Calu3 (cell line): Measurements from ENCODE around the gene MECR. TPM values are rescaled to one million over a fixed set of nuclear protein-coding genes. Genes with fewer than 3 reads are reported as not detected.

Source experiments
- BruUV-seq: library from RNA; stranded (reverse); fragments of 400-500 nt; replicated peaks from 2 replicates; lab custom pipeline; 2021; lab: Mats Ljungman, UMichigan
- CTCF ChIA-PET: fragments of 300-600 bp; sonication (Branson Sonifier 250); formaldehyde crosslinking; loops from one replicate; lab custom pipeline; 2022; ENCODE audit warnings: antibody characterized with exemption; lab: Charles Lee
- DNase-seq: peaks from one replicate; pipeline ENCODE4 v3.0.0; 2022
- H3K27ac Mint-ChIP-seq: one replicate; pipeline ENCODE4 v1.8.0; 2022; ENCODE audit warnings: mixed read lengths; ENCODE audit not compliant: unreplicated experiment
- H3K27me3 Mint-ChIP-seq: one replicate; pipeline ENCODE4 v1.8.0; 2022; ENCODE audit warnings: mixed read lengths; ENCODE audit not compliant: unreplicated experiment
- H3K36me3 Mint-ChIP-seq: one replicate; pipeline ENCODE4 v1.8.0; 2022; ENCODE audit warnings: mild to moderate bottlenecking, moderate library complexity, mixed read lengths; ENCODE audit not compliant: insufficient read depth, unreplicated experiment
- H3K4me1 Mint-ChIP-seq: one replicate; pipeline ENCODE4 v1.8.0; 2022; ENCODE audit warnings: mild to moderate bottlenecking, low read depth, mixed read lengths; ENCODE audit not compliant: unreplicated experiment
- H3K4me3 Mint-ChIP-seq: one replicate; pipeline ENCODE4 v1.8.0; 2022; ENCODE audit warnings: mild to moderate bottlenecking, low read depth, moderate library complexity, mixed read lengths; ENCODE audit not compliant: unreplicated experiment
- H3K9me3 Mint-ChIP-seq: one replicate; pipeline ENCODE4 v1.8.0; 2022; ENCODE audit warnings: low read depth, mixed read lengths; ENCODE audit not compliant: unreplicated experiment
- CTCF ChIP-seq: fragments of 200-600 bp; IDR thresholded peaks from one replicate; pipeline ENCODE4 v1.8.0; 2022; ENCODE audit warnings: antibody characterized with exemption; ENCODE audit not compliant: unreplicated experiment
- intact Hi-C: fragments of 100-400 bp; cut with micrococcal nuclease; formaldehyde crosslinking; loops from one replicate; pipeline ENCODE4 v1.10.0; 2022; ENCODE audit not compliant: unreplicated experiment
- total RNA-seq: library from RNA; stranded (reverse); gene quantifications from 2 replicates; pipeline ENCODE4 v1.2.3, GENCODE V29; 2022

The MECR gene
- total RNA-seq, 1 experiment from 2014 or later: 46.8 TPM

DNA sequence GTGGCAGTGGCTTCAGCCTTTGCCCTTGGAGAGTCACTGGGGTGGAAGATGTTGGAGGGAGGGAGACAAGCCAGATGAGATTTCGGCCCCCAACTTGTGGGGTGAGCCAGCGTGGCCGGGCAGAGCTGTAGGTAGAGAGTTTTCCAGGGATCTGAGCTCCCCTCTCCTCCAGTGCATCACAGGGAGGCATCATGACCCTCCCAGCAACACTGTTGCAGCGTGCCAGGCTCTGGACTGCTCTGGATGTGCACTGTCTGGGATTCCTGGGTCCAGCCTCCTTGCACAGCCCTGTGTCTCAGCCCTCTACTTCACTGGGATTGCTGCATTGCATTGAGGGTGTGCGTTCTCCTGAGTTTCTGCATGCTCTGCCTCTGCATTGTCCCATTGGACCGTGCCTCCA is 14.5 kb upstream of the MECR start:
- H3K27ac Mint-ChIP-seq: no peak overlapping the region
- no TSS peak for BruUV-seq
- intact Hi-C loops: no loop called here
- H3K36me3 Mint-ChIP-seq: peaks cover 10% of the 10 kb centered on the region
- no peak for TF ChIP-seq CTCF
- peaks cover 4% of the 10 kb centered on the region for H3K4me1 Mint-ChIP-seq
- H3K4me3 Mint-ChIP-seq: no peak overlapping the region
- no peaks in the 10 kb centered on the region for H3K9me3 Mint-ChIP-seq
- DNase-seq: no peak
- no peaks in the 10 kb centered on the region for H3K27me3 Mint-ChIP-seq
- CTCF ChIA-PET: interaction anchor here (0.5 to 1.2 kb wide), 9 partner anchors 13 to 1462 kb away, joined by 3 to 4 read pairs (median 3); no protein-coding TSS in a partner anchor

GRCh38 chr1:29243871-29244200 is 13.1 kb upstream of the MECR start:
- no TSS peak for BruUV-seq
- Mint-ChIP-seq H3K9me3 (no peaks in the 10 kb centered on the region), H3K4me3 (no peak overlapping the region), H3K36me3 (peaks cover 10% of the 10 kb centered on the region), H3K4me1 (peaks cover 17% of the 10 kb centered on the region), H3K27ac (no peak overlapping the region), H3K27me3 (no peaks in the 10 kb centered on the region)
- no peak for DNase-seq
- CTCF ChIA-PET: no interaction called here
- no peak for TF ChIP-seq CTCF
- intact Hi-C loops: no loop called here

DNA sequence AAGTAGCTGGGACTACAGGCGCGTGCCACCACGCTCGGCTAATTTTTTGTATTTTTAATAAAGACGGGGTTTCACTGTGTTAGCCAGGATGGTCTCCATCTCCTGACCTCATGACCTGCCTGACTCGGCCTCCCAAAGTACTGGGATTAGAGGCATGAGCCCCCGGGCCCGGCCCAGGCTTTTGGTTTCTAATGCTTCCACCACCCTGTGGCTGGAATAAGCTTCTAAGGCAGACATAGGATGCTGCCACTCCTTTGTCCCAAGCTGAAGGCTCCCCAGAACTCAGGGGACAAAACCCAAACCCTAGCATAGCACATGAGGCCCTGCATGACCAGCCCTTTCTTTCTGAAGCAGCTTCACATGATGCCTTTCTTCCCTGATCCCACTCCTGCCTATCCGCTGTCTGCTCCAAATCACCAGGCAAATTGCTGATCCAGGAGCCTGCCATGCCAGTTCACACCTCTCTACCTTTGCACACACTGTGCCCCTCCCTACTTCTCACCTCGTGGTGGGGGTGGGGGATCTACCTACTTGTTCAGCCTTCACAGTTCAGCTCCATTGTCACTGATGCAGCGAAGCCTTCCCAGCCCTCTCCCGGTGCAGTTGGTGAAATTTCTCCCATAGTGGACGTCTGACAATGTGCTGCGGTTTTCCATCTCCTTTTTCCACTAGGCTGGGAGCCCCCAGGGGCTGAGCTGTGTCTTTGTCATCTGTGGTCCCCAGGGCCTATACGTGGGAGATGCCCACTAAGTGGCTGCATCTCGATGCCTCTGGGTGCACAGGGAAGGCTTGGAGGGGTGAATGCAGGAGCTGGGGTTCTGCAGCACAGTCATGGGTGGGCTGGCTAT is 12.5 kb upstream of the MECR start:
- BruUV-seq: no TSS peak
- peaks cover 16% of the 10 kb centered on the region for H3K36me3 Mint-ChIP-seq
- CTCF ChIA-PET: no interaction called here

DNA sequence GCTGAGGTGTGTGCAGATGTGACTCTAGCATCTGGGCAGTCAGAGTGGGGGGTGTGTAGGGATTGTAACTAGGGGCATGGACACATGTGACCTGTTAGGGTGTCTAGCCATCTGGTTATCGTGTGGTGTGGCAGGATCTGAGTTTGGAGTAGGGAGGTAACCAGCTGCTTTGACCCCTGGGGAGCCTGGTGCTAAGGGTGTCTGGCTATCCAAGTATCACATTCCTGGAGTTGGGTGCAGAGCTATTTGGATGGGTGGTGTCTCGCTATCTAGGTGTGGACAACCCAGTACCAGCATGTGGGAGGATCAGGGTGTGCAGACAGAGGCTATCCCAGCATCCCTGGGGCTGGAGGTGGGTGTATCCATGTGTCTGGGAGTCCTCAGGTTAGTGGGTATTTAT is 10.3 kb upstream of the MECR start:
- Mint-ChIP-seq H3K27me3 (no peaks in the 10 kb centered on the region), H3K27ac (no peak overlapping the region), H3K36me3 (peaks cover 34% of the 10 kb centered on the region), H3K4me3 (no peak overlapping the region), H3K9me3 (no peaks in the 10 kb centered on the region), H3K4me1 (peaks cover 33% of the 10 kb centered on the region)
- DNase-seq: no peak
- CTCF ChIA-PET: no interaction called here
- intact Hi-C loops: no loop called here
- no TSS peak for BruUV-seq
- TF ChIP-seq CTCF: no peak

More for the DNA sequence above, 12.5 kb upstream of the MECR start:
- H3K27me3 Mint-ChIP-seq: no peaks in the 10 kb centered on the region
- no peaks in the 10 kb centered on the region for H3K9me3 Mint-ChIP-seq
- peaks cover 22% of the 10 kb centered on the region for H3K4me1 Mint-ChIP-seq
- intact Hi-C loops: no loop called here
- no peak for DNase-seq
- no peak overlapping the region for H3K27ac Mint-ChIP-seq
- no peak for TF ChIP-seq CTCF
- no peak overlapping the region for H3K4me3 Mint-ChIP-seq
